Spleen (tissue), 11 donors: ENCODE measurements around the gene CHCHD3. TPM values are rescaled to one million over a fixed set of nuclear protein-coding genes. Genes with fewer than 3 reads are reported as not detected.

Source experiments
- DNase-seq: peaks from one replicate; pipeline ENCODE4 v3.0.0-alpha.2; 2020
- H3K27ac ChIP-seq, 8 donors: fragments of 200-600 bp; sonication (generic) in 7 of 8; 1 replicate in 4 of 8; 2 replicates in 4 of 8; pipeline versions ENCODE4 v1.5.0 to v1.8.0; 2016 to 2021; ENCODE audit warnings: inconsistent platforms in 4 of 8, mild to moderate bottlenecking in 4 of 8, moderate library complexity in 1 of 8
- H3K27me3 ChIP-seq, 7 donors: fragments of 200-600 bp; sonication (generic) in 6 of 7; replicated peaks in 1 of 7; 1 replicate in 4 of 7; 2 replicates in 3 of 7; pipeline versions ENCODE4 v1.5.0 to v1.8.0; 2016 to 2021; ENCODE audit warnings: inconsistent platforms in 3 of 7, mild to moderate bottlenecking in 1 of 7
- H3K36me3 ChIP-seq, 6 donors: fragments of 200-600 bp; sonication (generic) in 5 of 6; 1 replicate in 4 of 6; 2 replicates in 2 of 6; pipeline versions ENCODE4 v1.5.0 to v1.8.0; 2016 to 2021; ENCODE audit warnings: inconsistent platforms in 2 of 6
- H3K4me1 ChIP-seq, 6 donors: fragments of 200-600 bp; sonication (generic) in 5 of 6; 1 replicate in 3 of 6; 2 replicates in 3 of 6; pipeline versions ENCODE4 v1.5.0 to v1.8.0; 2016 to 2021; ENCODE audit warnings: inconsistent platforms in 3 of 6
- H3K4me3 ChIP-seq, 8 donors: fragments of 200-600 bp; sonication (generic) in 7 of 8; 1 replicate in 4 of 8; 2 replicates in 4 of 8; pipeline versions ENCODE4 v1.5.0 to v1.8.0; 2016 to 2021; ENCODE audit warnings: inconsistent platforms in 4 of 8, mild to moderate bottlenecking in 4 of 8, moderate library complexity in 2 of 8
- H3K9me3 ChIP-seq, 8 donors: fragments of 200-600 bp; sonication (generic) in 7 of 8; 1 replicate in 4 of 8; 2 replicates in 4 of 8; pipeline versions ENCODE4 v1.5.0 to v1.8.0; 2016 to 2021; ENCODE audit warnings: inconsistent platforms in 4 of 8
- CTCF ChIP-seq, 11 experiments: fragments of 200-600 bp in 7 of 11; fragments of 450-650 bp in 4 of 11; sonication (generic) in 4 of 11; IDR thresholded peaks in 8 of 11; conservative IDR thresholded peaks in 3 of 11; 1 replicate in 7 of 11; 2 replicates in 4 of 11; pipeline versions ENCODE4 v1.4.0 to v1.8.0; 2016 to 2021; ENCODE audit warnings: antibody characterized with exemption in 11 of 11, inconsistent platforms in 4 of 11, mild to moderate bottlenecking in 1 of 11
- POLR2A ChIP-seq, 3 donors: fragments of 450-650 bp; IDR thresholded peaks; one replicate each; pipeline ENCODE4 v1.5.1; 2017; ENCODE audit warnings: antibody characterized with exemption in 3 of 3, mild to moderate bottlenecking in 1 of 3
- POLR2AphosphoS5 ChIP-seq, 3 donors: sonication (generic); formaldehyde crosslinking; IDR thresholded peaks; one replicate each; pipeline ENCODE4 v1.5.1; 2017; ENCODE audit warnings: antibody characterized with exemption in 3 of 3
- WGBS, 5 donors: extraction: QIAGEN DNeasy Blood & Tissue Kit in 3 of 5; methylation state at CpG; one replicate each; pipeline versions ENCODE4 v1.1.5 to v1.1.7; 2013 to 2018; 5-methylcytosine and 5-hydroxymethylcytosine counted together
- intact Hi-C: fragments of 100-400 bp; cut with DNase I; formaldehyde crosslinking; loops from one replicate; pipeline ENCODE4 v1.15.0; 2023; ENCODE audit warnings: low total_unique reads
- polyA plus RNA-seq, 3 donors: library from polyadenylated mRNA; stranded (reverse); fragments of 200-250 nt; gene quantifications; one replicate each; pipeline ENCODE4 v1.2.1, GENCODE V29; 2013
- total RNA-seq, 7 donors: library from RNA; depleted of rRNA in 3 of 7; stranded (reverse); fragments of >200 nt in 3 of 7; fragmentation: NEBNext Ultra II Directional in 4 of 7; extraction: Animal tissue kit (Norgen Biotek cat#: 25700) in 4 of 7; gene quantifications; one replicate each; pipeline versions ENCODE4 v1.1.0 to v1.2.1, GENCODE V29; 2016 to 2021
- donor health status: healthy with polysubstance abuse.
- donor health status: DM: no; HTN: no; CAD: no; lungs with moderate emphysema.
- donor health status: DM: no; HTN: no; CAD: no.
- donor health status: Bipolar disorder and iron deficiency.
- donor health status: healthy.
- donor health status: DM: no; HTN: no; CAD: no.
- donor health status: DM: yes; HTN: yes; CAD: no.

Gene CHCHD3
- total and polyA plus RNA-seq, 10 donors: 18.6 to 60.3 (median 38.8) TPM

GRCh38 chr7:132828502-132828901 lies 253.4 kb downstream of the CHCHD3 start:
- Histone ChIP-seq H3K9me3 (no peaks in the 10 kb centered on the region), H3K36me3 (peaks cover 0 to 12% (median 0%) of the 10 kb centered on the region in 6 donors), H3K27me3 (no peaks in the 10 kb centered on the region), H3K4me3 (no peak overlapping the region), H3K27ac (no peak overlapping the region), H3K4me1 (no peaks in the 10 kb centered on the region)
- TF ChIP-seq CTCF (IDR thresholded peaks at IDR 0.05 in 8 of 11, conservative IDR thresholded peaks at IDR 0.05 in 3 of 11): no peak
- no peak for TF ChIP-seq POLR2A (IDR thresholded peaks at IDR 0.05)
- TF ChIP-seq POLR2AphosphoS5 (IDR thresholded peaks at IDR 0.05): no peak
- intact Hi-C loops: no loop called here
- DNase-seq: no peak

GRCh38 chr7:132825932-132826835 lies 255.7 kb downstream of the CHCHD3 start:
- Histone ChIP-seq H3K27me3 (no peaks in the 10 kb centered on the region), H3K9me3 (no peaks in the 10 kb centered on the region), H3K36me3 (peaks cover 0 to 8% (median 0%) of the 10 kb centered on the region in 6 donors), H3K27ac (no peak overlapping the region), H3K4me3 (no peak overlapping the region), H3K4me1 (no peaks in the 10 kb centered on the region)
- no peak for DNase-seq
- no peak for TF ChIP-seq POLR2AphosphoS5 (IDR thresholded peaks at IDR 0.05)
- TF ChIP-seq CTCF (IDR thresholded peaks at IDR 0.05 in 8 of 11, conservative IDR thresholded peaks at IDR 0.05 in 3 of 11): no peak
- TF ChIP-seq POLR2A (IDR thresholded peaks at IDR 0.05): no peak
- intact Hi-C loops: no loop called here
- 97 to 99% (median 97%) methylated on average over 6 of the region's 6 CpGs for WGBS, 5 donors

GRCh38 chr7:132825222-132825621 lies 256.7 kb downstream of the CHCHD3 start:
- TF ChIP-seq POLR2AphosphoS5 (IDR thresholded peaks at IDR 0.05) (no peak), CTCF (IDR thresholded peaks at IDR 0.05 in 8 of 11, conservative IDR thresholded peaks at IDR 0.05 in 3 of 11) (no peak), POLR2A (IDR thresholded peaks at IDR 0.05) (no peak)
- WGBS, 5 donors: 93 to 97% (median 94%) methylated on average over 2 of the region's 2 CpGs

GRCh38 chr7:132819648-132820047 lies 262.2 kb downstream of the CHCHD3 start:
- DNase-seq: no peak
- no peak overlapping the region for H3K4me3 ChIP-seq
- H3K36me3 ChIP-seq: peaks cover 0 to 5% (median 0%) of the 10 kb centered on the region in 6 donors
- WGBS, 5 donors: 95 to 97% (median 97%) methylated on average over 7 of the region's 7 CpGs
- H3K27ac ChIP-seq: no peak overlapping the region
- H3K9me3 ChIP-seq: no peaks in the 10 kb centered on the region
- no peaks in the 10 kb centered on the region for H3K4me1 ChIP-seq
- no peaks in the 10 kb centered on the region for H3K27me3 ChIP-seq
- TF ChIP-seq POLR2AphosphoS5 (IDR thresholded peaks at IDR 0.05) (no peak), POLR2A (IDR thresholded peaks at IDR 0.05) (no peak), CTCF (IDR thresholded peaks at IDR 0.05 in 8 of 11, conservative IDR thresholded peaks at IDR 0.05 in 3 of 11) (no peak)
- intact Hi-C loops: no loop called here

More at GRCh38 chr7:132825222-132825621, 256.7 kb downstream of the CHCHD3 start:
- Histone ChIP-seq H3K4me3 (no peak overlapping the region), H3K27me3 (no peaks in the 10 kb centered on the region), H3K27ac (no peak overlapping the region), H3K9me3 (no peaks in the 10 kb centered on the region), H3K36me3 (peaks cover 0 to 8% (median 0%) of the 10 kb centered on the region in 6 donors), H3K4me1 (no peaks in the 10 kb centered on the region)
- DNase-seq: no peak
- intact Hi-C loops: no loop called here
